Measurements from ENCODE around the gene GRAMD1A. TPM values are rescaled to one million over a fixed set of nuclear protein-coding genes. Genes with fewer than 3 reads are reported as not detected.

Gene GRAMD1A
- total and polyA plus RNA-seq, 2 of the 8 experiments (the other 6 are each of a cell fraction or from before 2014, with no cell fraction given) = 113 to 154 TPM

GRCh38 chr19:35045667-35046300 lies 45.7 kb downstream of the GRAMD1A start:
- no peak overlapping the region for H2BK120ac ChIP-seq (replicated peaks; ENCODE audit: low read depth, low read length)
- peaks cover 5 to 26% (median 15%) of the 10 kb centered on the region in 4 experiments for H3K4me1 ChIP-seq (replicated peaks in 1 of 4; ENCODE audit: control insufficient read depth in 3 of 4, insufficient read depth in 4 of 4, low read length in 3 of 4)
- peak; percentile 55 for FAIRE-seq
- H2BK5ac ChIP-seq (ENCODE audit: low read depth, low read length) = no peak overlapping the region; the same call in 1 of the 2 replicates
- peak overlapping the region; percentile 92; the same call in 1 of the 2 replicates for H2BK15ac ChIP-seq (ENCODE audit: low read length)
- no peak overlapping the region for H3K4me3 ChIP-seq (ENCODE audit: extremely low read depth in 1 of 4, insufficient read depth in 2 of 4, low read depth in 3 of 4, low read length in 4 of 4)
- ChIA-PET POLR2A (ENCODE audit: partially characterized antibody) (interaction anchor here (1.2 to 2.9 kb wide), 5 partner anchors 11 to 368 kb away, joined by 3 to 9 read pairs (median 4); partner anchors contain the start of gene ZNF302), CTCF (ENCODE audit: partially characterized antibody) (interaction anchor here (0.8 to 6.4 kb wide), 13 partner anchors 12 to 307 kb away, joined by 3 to 105 read pairs (median 4); partner anchors contain the start of genes FXYD3 and LGI4)
- 70% methylated on average over 10 of the region's 10 CpGs; no CpG with 5 or more reads in 1 of the 2 experiments for WGBS, 2 experiments (ENCODE audit: extremely low coverage in 1 of 2, insufficient coverage in 1 of 2, insufficient read length in 1 of 2, insufficient replicate concordance in 2 of 2, low coverage in 1 of 2, low lambda C conversion rate in 2 of 2, missing lambda C conversion rate in 1 of 2)
- peak overlapping the region; percentile 63; the same call in 1 of the 2 replicates for H2BK12ac ChIP-seq (ENCODE audit: low read depth, low read length)
- 0 out of 2 replicates have a peak overlapping the region, but pooled peaks have one; percentile 26 for H4K8ac ChIP-seq (ENCODE audit: extremely low read depth, insufficient read depth, low read length)
- no peak overlapping the region; the same call in 1 of the 2 replicates for H3K18ac ChIP-seq (ENCODE audit: extremely low read depth, low read length)
- H3K9ac ChIP-seq (replicated peaks in 1 of 4; ENCODE audit: extremely low read depth in 1 of 4, low read depth in 3 of 4, low read length in 3 of 4) = no peak overlapping the region
- no peak for DNase-seq (ENCODE audit: low read depth in 1 of 2, low spot score in 2 of 2)
- no peak overlapping the region for H4K5ac ChIP-seq (ENCODE audit: insufficient read length, low read depth, low read length)
- H3K56ac ChIP-seq (replicated peaks; ENCODE audit: insufficient read length, low read depth, low read length) = no peak overlapping the region
- no peaks in the 10 kb centered on the region for H3K27me3 ChIP-seq (replicated peaks in 1 of 4; ENCODE audit: control insufficient read depth in 3 of 4, extremely low read depth in 1 of 4, insufficient read depth in 3 of 4, low read length in 3 of 4)
- no peak overlapping the region for H3K27ac ChIP-seq (ENCODE audit: low read depth, low read length)
- no peak overlapping the region for H2AFZ ChIP-seq (ENCODE audit: low read length)
- no peaks in the 10 kb centered on the region; a peak in 2 of 8 replicates for H3K36me3 ChIP-seq (ENCODE audit: control insufficient read depth in 2 of 4, insufficient read depth in 4 of 4, low read length in 3 of 4)
- no peaks in the 10 kb centered on the region for H3K79me1 ChIP-seq (ENCODE audit: low read depth, low read length)
- H3K79me2 ChIP-seq (ENCODE audit: control insufficient read depth in 1 of 2, insufficient read depth in 2 of 2, low read length in 2 of 2) = peaks cover 0 to 12% of the 10 kb centered on the region in 2 experiments; a peak in 1 of 4 replicates
- H4K91ac ChIP-seq (replicated peaks; ENCODE audit: insufficient read length, low read length) = no peak overlapping the region
- H3K14ac ChIP-seq (ENCODE audit: insufficient read length) = no peak overlapping the region
- H3K23ac ChIP-seq (ENCODE audit: insufficient read length) = no peak overlapping the region
- peak overlapping the region; percentile 42; the same call in 1 of the 2 replicates for H2AK5ac ChIP-seq (ENCODE audit: low read depth, low read length)
- H3K4me2 ChIP-seq (ENCODE audit: insufficient read depth in 1 of 2, low read depth in 2 of 2, low read length in 2 of 2) = no peak overlapping the region
- H2BK20ac ChIP-seq (ENCODE audit: low read length) = no peak overlapping the region
- H3K9me3 ChIP-seq (ENCODE audit: insufficient read depth in 2 of 2, low read depth in 1 of 2, low read length in 1 of 2) = no peaks in the 10 kb centered on the region
- peaks cover 2% of the 10 kb centered on the region; the same call in 1 of the 2 replicates for H3K23me2 ChIP-seq (ENCODE audit: low read depth, low read length)
- H3K4ac ChIP-seq (replicated peaks; ENCODE audit: insufficient read length, low read depth, low read length) = no peak overlapping the region
- peaks cover 2 to 5% of the 10 kb centered on the region in 2 experiments for H4K20me1 ChIP-seq (replicated peaks in 1 of 2; ENCODE audit: control insufficient read depth in 1 of 2, insufficient read depth in 2 of 2, low read length in 2 of 2)
- TF ChIP-seq RAD21 (IDR thresholded peaks at IDR 0.05 in 1 of 2, conservative IDR thresholded peaks at IDR 0.05 in 1 of 2; ENCODE audit: low read depth in 2 of 2, low read length in 2 of 2) = peak; percentile 38 to 53; a peak in 3 of 4 replicates
- no peak for TF ChIP-seq ASH2L (IDR thresholded peaks at IDR 0.05; ENCODE audit: low read length)
- no peak for TF ChIP-seq TCF12 (IDR thresholded peaks at IDR 0.05; ENCODE audit: low read depth, low read length)
- TF ChIP-seq SP1 (IDR thresholded peaks at IDR 0.05; ENCODE audit: low read depth, low read length) = no peak
- no peak for TF ChIP-seq NANOG (IDR thresholded peaks at IDR 0.05; ENCODE audit: insufficient read depth, low read depth, low read length, poor library complexity, severe bottlenecking)
- TF ChIP-seq YY1 (IDR thresholded peaks at IDR 0.05; ENCODE audit: low read depth, low read length) = 0 out of 2 replicates have a peak, but pooled peaks have one; percentile 17
- no peak for TF ChIP-seq SIRT6 (IDR thresholded peaks at IDR 0.05; ENCODE audit: low read length)
- no peak for TF ChIP-seq ATF3 (IDR thresholded peaks at IDR 0.05; ENCODE audit: insufficient read depth, low read depth, low read length)
- TF ChIP-seq CHD2 (IDR thresholded peaks at IDR 0.05; ENCODE audit: low read length) = no peak
- no peak for TF ChIP-seq SP2 (IDR thresholded peaks at IDR 0.05; ENCODE audit: low read length)

Measured in H1 (cell line).